Esophagus squamous epithelium (tissue), 5 donors: ENCODE data around the gene CTBP1. TPM values are rescaled to one million over a fixed set of nuclear protein-coding genes. Genes with fewer than 3 reads are reported as not detected.

Experiments
- DNase-seq: peaks from one replicate; lab custom pipeline; 2025; lab: John Stamatoyannopoulos, UW
- H3K27ac ChIP-seq, 4 donors: fragments of 200-600 bp; sonication (generic); one replicate each; pipeline ENCODE4 v1.5.1; 2016 to 2019; ENCODE audit warnings: mild to moderate bottlenecking in 1 of 4
- H3K27me3 ChIP-seq, 4 donors: fragments of 200-600 bp; sonication (generic); 1 replicate in 3 of 4; 2 replicates in 1 of 4; pipeline versions ENCODE4 v1.5.1 to v1.6.0; 2017 to 2021; ENCODE audit warnings: antibody characterized with exemption in 1 of 4
- H3K36me3 ChIP-seq, 3 donors: fragments of 200-600 bp; sonication (generic); one replicate each; pipeline ENCODE4 v1.5.1; 2016 to 2019
- H3K4me1 ChIP-seq, 3 donors: fragments of 200-600 bp; sonication (generic); one replicate each; pipeline ENCODE4 v1.5.1; 2017 to 2019
- H3K4me3 ChIP-seq, 4 donors: fragments of 200-600 bp; sonication (generic); 1 replicate in 3 of 4; 2 replicates in 1 of 4; pipeline ENCODE4 v1.5.1; 2016 to 2019; ENCODE audit warnings: mild to moderate bottlenecking in 2 of 4, moderate library complexity in 1 of 4
- H3K9me3 ChIP-seq, 3 donors: fragments of 200-600 bp; sonication (generic); one replicate each; pipeline ENCODE4 v1.5.1; 2016 to 2019
- POLR2A ChIP-seq, 4 donors: fragments of 450-650 bp; IDR thresholded peaks; one replicate each; pipeline ENCODE4 v1.6.1; 2017; ENCODE audit warnings: antibody characterized with exemption in 4 of 4, mild to moderate bottlenecking in 4 of 4, moderate library complexity in 3 of 4
- WGBS, 2 donors: methylation state at CpG; one replicate each; pipeline ENCODE4 v1.1.5; 2018; 5-methylcytosine and 5-hydroxymethylcytosine counted together
- intact Hi-C: fragments of 100-400 bp; cut with DNase I; formaldehyde crosslinking; loops from one replicate; pipeline ENCODE4 v1.15.0; 2022
- total RNA-seq, 4 donors: library from RNA; depleted of rRNA; stranded (reverse); fragments of >200 nt; gene quantifications; one replicate each; pipeline ENCODE4 v1.1.0, GENCODE V29; 2016
- TF ChIP-seq, protein P1 (sequence below), 6 experiments: fragments of 450-650 bp in 4 of 6; fragments of 200-600 bp in 2 of 6; sonication (generic) in 2 of 6; IDR thresholded peaks; one replicate each; pipeline ENCODE4 v1.5.1; 2016 to 2019; ENCODE audit warnings: antibody characterized with exemption in 6 of 6, mild to moderate bottlenecking in 4 of 6, moderate library complexity in 4 of 6
- donor health status: DM: yes; HTN: yes; CAD: no.

CTBP1 gene
- total RNA-seq, 4 donors from 2014 or later: 72.2 to 121 (median 113) TPM

DNA sequence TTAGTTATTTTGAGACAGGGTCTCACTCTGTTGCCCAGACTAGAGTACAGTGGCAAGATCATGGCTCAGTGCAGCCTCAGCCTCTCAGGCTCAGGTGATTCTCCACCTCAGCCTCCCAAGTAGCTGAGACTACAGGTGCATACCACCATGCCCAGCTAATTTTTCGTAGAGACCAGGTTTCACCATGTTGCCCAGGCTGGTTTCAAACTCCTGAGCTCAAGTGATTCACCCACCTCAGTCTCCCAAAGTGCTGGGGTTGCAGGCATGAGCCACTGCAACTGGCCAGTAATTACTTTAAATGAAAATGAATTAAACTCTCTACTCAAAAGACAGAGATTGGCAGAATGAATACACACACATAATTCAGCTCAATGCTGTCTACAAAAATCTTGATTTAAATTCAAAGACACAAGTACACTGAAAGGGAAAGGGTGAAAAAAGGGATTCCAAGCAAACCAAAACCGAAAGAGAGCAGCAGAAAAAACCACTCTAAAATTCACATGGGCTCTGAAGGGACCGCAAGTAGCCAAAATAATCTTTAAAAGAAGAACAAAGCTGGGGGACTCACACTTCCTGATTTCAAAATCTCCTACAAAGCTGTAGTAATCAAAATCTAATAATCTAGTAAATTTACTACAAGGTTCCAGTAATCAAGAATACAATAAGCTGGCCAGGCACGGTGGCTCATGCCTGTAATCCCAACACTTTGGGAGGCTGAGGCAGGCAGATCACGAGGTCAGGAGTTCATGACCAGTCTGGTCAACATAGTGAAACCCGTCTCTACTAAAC, 64.8 kb downstream of the CTBP1 start:
- H3K27ac ChIP-seq: peak overlapping the region in 3 of 4 donors; percentile 34 to 59 (median 59)
- peaks cover 0 to 3% (median 0%) of the 10 kb centered on the region in 3 donors for H3K9me3 ChIP-seq
- peaks cover 0 to 16% (median 0%) of the 10 kb centered on the region in 3 donors for H3K4me1 ChIP-seq
- H3K36me3 ChIP-seq: no peaks in the 10 kb centered on the region
- H3K27me3 ChIP-seq: no peaks in the 10 kb centered on the region
- H3K4me3 ChIP-seq: peak overlapping the region in 1 of 4 donors; percentile 36
- intact Hi-C loops: no loop called here
- WGBS, 2 donors: 55 to 66% methylated on average over 6 of the region's 6 CpGs
- DNase-seq: no peak
- TF ChIP-seq, protein P1, sequence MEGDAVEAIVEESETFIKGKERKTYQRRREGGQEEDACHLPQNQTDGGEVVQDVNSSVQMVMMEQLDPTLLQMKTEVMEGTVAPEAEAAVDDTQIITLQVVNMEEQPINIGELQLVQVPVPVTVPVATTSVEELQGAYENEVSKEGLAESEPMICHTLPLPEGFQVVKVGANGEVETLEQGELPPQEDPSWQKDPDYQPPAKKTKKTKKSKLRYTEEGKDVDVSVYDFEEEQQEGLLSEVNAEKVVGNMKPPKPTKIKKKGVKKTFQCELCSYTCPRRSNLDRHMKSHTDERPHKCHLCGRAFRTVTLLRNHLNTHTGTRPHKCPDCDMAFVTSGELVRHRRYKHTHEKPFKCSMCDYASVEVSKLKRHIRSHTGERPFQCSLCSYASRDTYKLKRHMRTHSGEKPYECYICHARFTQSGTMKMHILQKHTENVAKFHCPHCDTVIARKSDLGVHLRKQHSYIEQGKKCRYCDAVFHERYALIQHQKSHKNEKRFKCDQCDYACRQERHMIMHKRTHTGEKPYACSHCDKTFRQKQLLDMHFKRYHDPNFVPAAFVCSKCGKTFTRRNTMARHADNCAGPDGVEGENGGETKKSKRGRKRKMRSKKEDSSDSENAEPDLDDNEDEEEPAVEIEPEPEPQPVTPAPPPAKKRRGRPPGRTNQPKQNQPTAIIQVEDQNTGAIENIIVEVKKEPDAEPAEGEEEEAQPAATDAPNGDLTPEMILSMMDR (IDR thresholded peaks at IDR 0.05): no peak
- no peak for TF ChIP-seq POLR2A (IDR thresholded peaks at IDR 0.05)

DNA sequence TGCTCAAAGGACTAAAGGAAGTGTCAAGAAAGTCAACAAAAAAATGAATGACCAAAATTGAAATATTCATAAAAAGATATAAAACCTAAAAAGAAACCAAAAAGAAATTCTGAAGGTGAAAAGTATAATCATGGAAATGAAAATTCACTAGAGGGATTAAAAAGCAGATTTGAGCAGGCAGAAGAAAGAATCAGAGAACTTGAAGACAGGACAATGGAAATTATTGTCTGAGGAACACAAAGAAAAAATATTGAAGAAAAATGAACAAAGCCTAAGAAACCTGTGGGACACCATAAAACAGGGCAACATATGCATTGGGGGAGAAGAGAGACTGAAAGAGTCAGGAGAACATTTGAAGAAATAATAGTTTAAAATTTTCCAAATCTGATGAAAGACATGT, 66.6 kb downstream of the CTBP1 start:
- Histone ChIP-seq H3K27ac (no peak overlapping the region), H3K4me3 (no peak overlapping the region), H3K9me3 (peaks cover 0 to 3% (median 0%) of the 10 kb centered on the region in 3 donors), H3K36me3 (no peaks in the 10 kb centered on the region), H3K4me1 (peaks cover 10 to 33% (median 12%) of the 10 kb centered on the region in 3 donors), H3K27me3 (no peaks in the 10 kb centered on the region)
- DNase-seq: no peak
- intact Hi-C loops: no loop called here
- TF ChIP-seq, protein P1 (IDR thresholded peaks at IDR 0.05): no peak
- no peak for TF ChIP-seq POLR2A (IDR thresholded peaks at IDR 0.05)

DNA sequence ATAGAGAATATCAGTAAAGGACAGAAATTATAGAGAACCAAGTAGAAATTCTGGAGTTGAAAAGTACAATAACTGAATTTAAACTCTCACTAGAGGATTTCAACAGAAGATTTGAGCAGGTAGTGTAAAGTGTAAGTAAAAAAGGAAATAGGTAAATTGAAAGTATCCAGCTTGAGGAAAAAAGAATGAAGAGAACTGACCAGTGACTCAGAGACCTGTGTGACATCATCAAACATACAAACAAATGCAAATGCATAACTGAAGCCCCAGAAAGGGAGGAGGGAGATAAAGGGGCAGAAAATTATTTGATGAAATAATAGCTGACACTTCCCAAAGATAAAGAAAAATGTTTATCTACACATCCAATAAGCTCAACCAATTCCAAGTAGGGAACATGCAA, 68.3 kb downstream of the CTBP1 start:
- intact Hi-C loops: no loop called here
- Histone ChIP-seq H3K4me3 (no peak overlapping the region), H3K36me3 (no peaks in the 10 kb centered on the region), H3K9me3 (peaks cover 0 to 3% (median 0%) of the 10 kb centered on the region in 3 donors), H3K27me3 (no peaks in the 10 kb centered on the region), H3K4me1 (peaks cover 14 to 40% (median 17%) of the 10 kb centered on the region in 3 donors), H3K27ac (no peak overlapping the region)
- no peak for DNase-seq
- TF ChIP-seq, protein P1 (IDR thresholded peaks at IDR 0.05): no peak
- no peak for TF ChIP-seq POLR2A (IDR thresholded peaks at IDR 0.05)

DNA sequence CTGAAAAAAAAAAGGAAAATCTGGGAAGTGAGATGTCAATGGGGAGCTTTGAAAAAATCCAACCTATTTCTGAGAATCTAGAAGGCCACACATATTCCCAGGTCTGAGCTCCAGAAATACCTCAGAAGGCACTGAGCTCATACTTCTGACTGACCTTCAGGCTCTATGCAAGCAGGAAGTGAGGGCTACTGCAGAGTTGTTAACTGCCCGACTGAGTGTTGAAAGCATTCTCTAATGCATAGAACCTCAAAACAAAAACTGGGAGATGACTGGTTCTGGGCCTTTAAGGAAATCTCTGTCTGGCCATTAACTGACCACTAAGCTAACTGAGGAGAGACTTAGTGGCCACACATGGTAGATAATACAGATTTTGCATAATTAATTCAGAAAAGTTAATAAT, 69.0 kb downstream of the CTBP1 start:
- TF ChIP-seq, protein P1 (IDR thresholded peaks at IDR 0.05): no peak
- TF ChIP-seq POLR2A (IDR thresholded peaks at IDR 0.05): no peak
- DNase-seq: no peak
- WGBS, 2 donors: 70 to 100% methylated on average over 1 of the region's 1 CpG
- Histone ChIP-seq H3K4me1 (peaks cover 14 to 47% (median 17%) of the 10 kb centered on the region in 3 donors), H3K4me3 (no peak overlapping the region), H3K36me3 (no peaks in the 10 kb centered on the region), H3K9me3 (peaks cover 0 to 3% (median 0%) of the 10 kb centered on the region in 3 donors), H3K27ac (no peak overlapping the region), H3K27me3 (no peaks in the 10 kb centered on the region)
- intact Hi-C loops: no loop called here

DNA sequence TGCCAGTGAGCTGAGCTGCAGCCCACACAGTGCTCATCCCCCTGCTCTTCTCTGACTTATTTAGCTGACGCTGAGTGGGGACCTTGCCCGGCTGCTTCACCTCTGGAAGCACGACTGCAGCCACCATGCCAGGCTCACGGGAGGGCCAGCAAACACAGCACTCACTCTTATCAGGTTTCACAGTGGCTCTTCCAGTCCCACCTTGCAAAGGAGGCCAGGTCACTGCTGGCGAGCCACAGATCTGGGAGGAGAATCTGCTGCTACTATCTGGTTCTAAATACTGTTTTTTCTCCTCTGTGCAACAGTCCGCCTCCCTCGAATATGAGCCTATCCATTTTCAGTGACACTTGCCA, 69.9 kb downstream of the CTBP1 start:
- Histone ChIP-seq H3K4me3 (no peak overlapping the region), H3K27ac (no peak overlapping the region), H3K27me3 (no peaks in the 10 kb centered on the region), H3K9me3 (peaks cover 0 to 3% (median 0%) of the 10 kb centered on the region in 3 donors), H3K36me3 (no peaks in the 10 kb centered on the region), H3K4me1 (peaks cover 15 to 42% (median 17%) of the 10 kb centered on the region in 3 donors)
- intact Hi-C loops: no loop called here
- no peak for DNase-seq
- WGBS, 2 donors: 80 to 90% methylated on average over 5 to 7 of the region's 7 CpGs
- TF ChIP-seq, protein P1 (IDR thresholded peaks at IDR 0.05): no peak
- TF ChIP-seq POLR2A (IDR thresholded peaks at IDR 0.05): no peak
